Thyroid gland (tissue), 4 donors: Measurements from ENCODE around the gene RAX.

Experiments used
- POLR2A ChIP-seq, 2 donors: fragments of 450-650 bp; IDR thresholded peaks; one replicate each; pipeline ENCODE4 v1.6.1; 2017; ENCODE audit warnings: antibody characterized with exemption in 2 of 2, mild to moderate bottlenecking in 2 of 2, moderate library complexity in 1 of 2
- TF ChIP-seq, protein P1 (sequence below), 6 experiments: fragments of 200-600 bp in 3 of 6; fragments of 450-650 bp in 3 of 6; sonication (generic) in 3 of 6; IDR thresholded peaks; one replicate each; pipeline ENCODE4 v1.5.1; 2016 to 2019; ENCODE audit warnings: antibody characterized with exemption in 6 of 6, mild to moderate bottlenecking in 2 of 6, inconsistent platforms in 1 of 6, moderate library complexity in 1 of 6

DNA sequence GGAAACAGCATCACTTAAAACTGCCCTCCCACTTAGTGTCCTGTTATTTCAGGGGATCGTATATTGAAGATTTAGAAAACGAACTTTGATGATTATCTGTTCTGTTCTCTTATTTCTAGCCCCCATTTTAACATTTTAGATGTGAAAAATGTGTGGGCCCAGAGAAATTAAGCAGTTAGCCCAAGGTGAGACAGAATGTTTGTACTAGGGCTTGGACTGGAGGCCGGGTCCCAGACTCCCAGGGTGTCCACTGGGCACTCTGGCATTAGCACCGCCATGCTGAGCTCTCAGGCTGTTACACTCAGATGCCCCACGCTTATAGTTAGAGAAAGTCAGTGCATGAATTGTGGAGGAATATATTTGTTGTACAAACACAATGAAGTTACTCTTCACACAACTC is 5.5 kb upstream of the RAX start:
- TF ChIP-seq, protein P1, sequence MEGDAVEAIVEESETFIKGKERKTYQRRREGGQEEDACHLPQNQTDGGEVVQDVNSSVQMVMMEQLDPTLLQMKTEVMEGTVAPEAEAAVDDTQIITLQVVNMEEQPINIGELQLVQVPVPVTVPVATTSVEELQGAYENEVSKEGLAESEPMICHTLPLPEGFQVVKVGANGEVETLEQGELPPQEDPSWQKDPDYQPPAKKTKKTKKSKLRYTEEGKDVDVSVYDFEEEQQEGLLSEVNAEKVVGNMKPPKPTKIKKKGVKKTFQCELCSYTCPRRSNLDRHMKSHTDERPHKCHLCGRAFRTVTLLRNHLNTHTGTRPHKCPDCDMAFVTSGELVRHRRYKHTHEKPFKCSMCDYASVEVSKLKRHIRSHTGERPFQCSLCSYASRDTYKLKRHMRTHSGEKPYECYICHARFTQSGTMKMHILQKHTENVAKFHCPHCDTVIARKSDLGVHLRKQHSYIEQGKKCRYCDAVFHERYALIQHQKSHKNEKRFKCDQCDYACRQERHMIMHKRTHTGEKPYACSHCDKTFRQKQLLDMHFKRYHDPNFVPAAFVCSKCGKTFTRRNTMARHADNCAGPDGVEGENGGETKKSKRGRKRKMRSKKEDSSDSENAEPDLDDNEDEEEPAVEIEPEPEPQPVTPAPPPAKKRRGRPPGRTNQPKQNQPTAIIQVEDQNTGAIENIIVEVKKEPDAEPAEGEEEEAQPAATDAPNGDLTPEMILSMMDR (IDR thresholded peaks at IDR 0.05) = no peak
- TF ChIP-seq POLR2A (IDR thresholded peaks at IDR 0.05) = no peak
